SK-N-SH treated with all-trans-retinoic acid at 6 μM for 48 hours (cell line): Measurements from ENCODE around the gene CPNE4.

Source experiments
- ARNTL ChIP-seq: fragments of 450-650 bp; formaldehyde crosslinking; IDR thresholded peaks from 2 replicates; pipeline ENCODE4 v1.5.0; 2020; ENCODE audit warnings: low read depth, mild to moderate bottlenecking, moderate library complexity, borderline replicate concordance
- CSRNP3 ChIP-seq: fragments of 250-450 bp; sonication (Bioruptor Pico); IDR thresholded peaks from 2 replicates; pipeline ENCODE4 v1.5.1; 2021; ENCODE audit warnings: mild to moderate bottlenecking, moderate library complexity
- ISL1 ChIP-seq: fragments of 250-450 bp; sonication (Bioruptor Pico); IDR thresholded peaks from 2 replicates; pipeline ENCODE4 v2.1.2; 2022; ENCODE audit warnings: mild to moderate bottlenecking, moderate library complexity
- PATZ1 ChIP-seq: fragments of 250-450 bp; sonication (Bioruptor Pico); IDR thresholded peaks from 2 replicates; pipeline ENCODE4 v1.8.0; 2020; ENCODE audit warnings: mild to moderate bottlenecking, moderate library complexity, borderline replicate concordance
- TSHZ2 ChIP-seq: fragments of 250-450 bp; sonication (Bioruptor Pico); IDR thresholded peaks from 2 replicates; pipeline ENCODE4 v1.5.0; 2020; ENCODE audit warnings: mild to moderate bottlenecking, moderate library complexity
- ZC3H10 ChIP-seq: fragments of 250-450 bp; sonication (Bioruptor Pico); IDR thresholded peaks from 2 replicates; pipeline ENCODE4 v1.5.1; 2021; ENCODE audit warnings: mild to moderate bottlenecking, moderate library complexity
- ZFP30 ChIP-seq: fragments of 450-650 bp; formaldehyde crosslinking; IDR thresholded peaks from 2 replicates; pipeline ENCODE4 v1.5.0; 2022; ENCODE audit warnings: mild to moderate bottlenecking, moderate library complexity
- ZNF565 ChIP-seq: fragments of 450-650 bp; formaldehyde crosslinking; conservative IDR thresholded peaks from 2 replicates; pipeline ENCODE4 v1.5.0; 2020; ENCODE audit warnings: low read depth, mild to moderate bottlenecking, moderate library complexity
- ZNF8 ChIP-seq: fragments of 450-650 bp; formaldehyde crosslinking; IDR thresholded peaks from 2 replicates; pipeline ENCODE4 v1.5.0; 2020; ENCODE audit warnings: mild to moderate bottlenecking, moderate library complexity

GRCh38 chr3:131699001-131699400, 335.8 kb downstream of the CPNE4 start:
- TF ChIP-seq ZFP30 (CRISPR knock-in tag) (no peak), ARNTL (no peak), ISL1 (0 out of 2 replicates have a peak, but pooled peaks have one; percentile 17), ZNF8 (CRISPR knock-in tag) (no peak), TSHZ2 (CRISPR knock-in tag) (no peak), PATZ1 (no peak), ZNF565 (CRISPR knock-in tag) (no peak), ZC3H10 (CRISPR knock-in tag) (no peak), CSRNP3 (CRISPR knock-in tag) (no peak)
